K562 (cell line): ENCODE data around the gene MAST4. TPM values are rescaled to one million over a fixed set of nuclear protein-coding genes. Genes with fewer than 3 reads are reported as not detected.

Experiments
- ATAC-seq: fragments of 200-7000 bp; cut with Tn5 transposase; 3 replicates; pipeline ENCODE4 v1.9.1; 2020; ENCODE audit warnings: moderate library complexity
- BruUV-seq: library from RNA; stranded (reverse); fragments of 400-500 nt; replicated peaks from 2 replicates; lab custom pipeline; 2021; lab: Mats Ljungman, UMichigan
- CTCF ChIA-PET: fragments of 300-600 bp; formaldehyde crosslinking; extraction: SDS; loops from one replicate; lab custom pipeline; 2021; ENCODE audit warnings: low intra/inter-chr PET ratio; lab: Yijun Ruan, JAX
- POLR2A ChIA-PET: fragments of 300-600, 350-650 bp; sonication (Branson Sonifier 250); formaldehyde crosslinking; extraction: SDS; loops from one replicate; lab custom pipeline; 2021; ENCODE audit warnings: antibody characterized with exemption, inconsistent platforms; lab: Yijun Ruan, JAX
- DNase-seq, 4 experiments: peaks; one replicate each; pipeline versions ENCODE4 v3.0.0 to v3.0.0-alpha.2; 2011 to 2018; ENCODE audit warnings: low spot score in 3 of 4, mixed read lengths in 3 of 4; ENCODE audit errors: extremely low read depth in 1 of 4
- FAIRE-seq: peaks from 2 replicates; lab custom pipeline; 2011; peaks lifted over from hg19 to GRCh38; lab: Jason Lieb, UNC
- H2AFZ ChIP-seq: 2 replicates; pipeline ENCODE4 v1.6.0; 2011; ENCODE audit warnings: low read depth, low read length, control low read depth, inconsistent platforms
- H3K27ac ChIP-seq: fragments of 200-600 bp; 3 replicates; pipeline ENCODE4 v1.8.0; 2011; ENCODE audit warnings: low read depth, mild to moderate bottlenecking, control low read depth, inconsistent platforms, low read length, moderate library complexity, mixed read lengths; ENCODE audit errors: extremely low read depth
- H3K27me3 ChIP-seq, 2 experiments: fragments of 300-600 bp in 1 of 2; 2 replicates in 1 of 2; 3 replicates in 1 of 2; pipeline versions ENCODE4 v1.6.0 to v1.8.0; 2011; ENCODE audit warnings: inconsistent platforms in 2 of 2, low read length in 2 of 2, mild to moderate bottlenecking in 1 of 2, mixed read lengths in 1 of 2, moderate library complexity in 1 of 2; ENCODE audit not compliant: control insufficient read depth in 2 of 2, insufficient read depth in 2 of 2
- H3K36me3 ChIP-seq: fragments of 300-600 bp; 3 replicates; pipeline ENCODE4 v1.8.0; 2011; ENCODE audit warnings: mild to moderate bottlenecking, low read length, inconsistent platforms; ENCODE audit not compliant: control insufficient read depth, insufficient read depth
- H3K4me1 ChIP-seq, 2 experiments: fragments of 200-600 bp in 1 of 2; replicated peaks in 1 of 2; 2 replicates in 1 of 2; 3 replicates in 1 of 2; pipeline versions ENCODE4 v1.5.1 to v1.8.0; 2011; ENCODE audit warnings: inconsistent platforms in 2 of 2, low read length in 2 of 2, mild to moderate bottlenecking in 1 of 2, mixed read lengths in 1 of 2, moderate library complexity in 1 of 2; ENCODE audit not compliant: control insufficient read depth in 2 of 2, insufficient read depth in 2 of 2
- H3K4me2 ChIP-seq: 2 replicates; pipeline ENCODE4 v1.6.1; 2011; ENCODE audit warnings: low read length, control low read depth, inconsistent platforms, mixed read lengths; ENCODE audit not compliant: insufficient read depth
- H3K4me3 ChIP-seq: fragments of 200-600 bp; sonication (generic), shearing (Covaris generic); 2 replicates; pipeline ENCODE4 v1.5.1; 2016; ENCODE audit warnings: control low read depth, inconsistent platforms
- H3K79me2 ChIP-seq: fragments of 200-600 bp; 3 replicates; pipeline ENCODE4 v1.8.0; 2011; ENCODE audit warnings: low read length, inconsistent platforms; ENCODE audit not compliant: control insufficient read depth, insufficient read depth
- H3K9ac ChIP-seq, 2 experiments: 2 replicates each; pipeline versions ENCODE4 v1.6.0 to v1.6.1; 2011; ENCODE audit warnings: low read depth in 2 of 2, low read length in 2 of 2, control low read depth in 1 of 2, inconsistent platforms in 1 of 2, mild to moderate bottlenecking in 1 of 2, mixed read lengths in 1 of 2; ENCODE audit not compliant: insufficient read depth in 1 of 2
- H3K9me1 ChIP-seq: one replicate; pipeline ENCODE4 v1.6.0; 2011; ENCODE audit warnings: inconsistent platforms, mild to moderate bottlenecking, low read length, moderate library complexity; ENCODE audit not compliant: control insufficient read depth, insufficient read depth
- H3K9me3 ChIP-seq: replicated peaks from 2 replicates; pipeline ENCODE4 v1.5.1; 2011; ENCODE audit warnings: low read depth, low read length, inconsistent platforms; ENCODE audit not compliant: control insufficient read depth, insufficient read depth
- H4K20me1 ChIP-seq: replicated peaks from 2 replicates; pipeline ENCODE4 v1.6.1; 2011; ENCODE audit warnings: low read length, inconsistent platforms, mixed read lengths; ENCODE audit not compliant: control insufficient read depth, insufficient read depth
- MNT ChIP-seq, 2 experiments: fragments of 450-650 bp; conservative IDR thresholded peaks; 2 replicates each; pipeline ENCODE4 v1.6.1; 2017; ENCODE audit warnings: mild to moderate bottlenecking in 2 of 2, moderate library complexity in 2 of 2
- RBM22 ChIP-seq: fragments of 200-400 bp; formaldehyde crosslinking; IDR thresholded peaks from 2 replicates; pipeline ENCODE4 v1.6.1; 2018; ENCODE audit warnings: low read length, low read depth; ENCODE audit not compliant: poor library complexity, severe bottlenecking
- SP2 ChIP-seq: IDR thresholded peaks from 2 replicates; pipeline ENCODE4 v1.6.1; 2011; ENCODE audit warnings: mild to moderate bottlenecking, low read depth, low read length, moderate library complexity; ENCODE audit not compliant: poor library complexity, severe bottlenecking; ENCODE audit errors: extremely low read depth
- TBP ChIP-seq: optimal IDR thresholded peaks from 2 replicates; pipeline ENCODE3; 2011; ENCODE audit warnings: low read depth, low read length, improper control_type of control experiment
- XRCC5 ChIP-seq: fragments of 200-400 bp; formaldehyde crosslinking; IDR thresholded peaks from 2 replicates; pipeline ENCODE4 v1.6.1; 2017; ENCODE audit warnings: low read depth, mild to moderate bottlenecking, low read length
- WGBS: fragments of 100-300 bp; shearing (Covaris generic); methylation state at CpG from one replicate; pipeline ENCODE4 v1.1.6; 2016; ENCODE audit warnings: low coverage, mixed read lengths; ENCODE audit not compliant: insufficient coverage; ENCODE audit errors: missing lambda C conversion rate; 5-methylcytosine and 5-hydroxymethylcytosine counted together
- in situ Hi-C: fragments of 300-500 bp; cut with MboI; formaldehyde crosslinking; loops from 4 replicates; pipeline ENCODE4 v1.15.0; 2018; ENCODE audit warnings: inconsistent platforms, mixed read lengths
- intact Hi-C: fragments of 100-400 bp; cut with micrococcal nuclease; formaldehyde crosslinking; loops from 2 replicates; pipeline ENCODE4 v1.14.2; 2022
- polyA plus RNA-seq, 8 experiments: library from polyadenylated mRNA; depleted of rRNA in 4 of 8; stranded (reverse) in 5 of 8; unstranded in 3 of 8; fragments of >200 nt; fragmentation: Nextera tagmentation in 2 of 8; fragmentation: Illumina TruSeq in 1 of 8; extraction: Ambion mirVana in 2 of 8; extraction: Trizol in 1 of 8; gene quantifications; 2 replicates each; pipeline versions ENCODE4 v1.2.1 to v1.2.3, GENCODE V29; 2011 to 2014; ENCODE audit warnings: inconsistent platforms in 1 of 8, missing spikeins in 1 of 8
- total RNA-seq, 7 experiments: library from RNA; depleted of rRNA in 6 of 7; stranded (reverse); fragments of >200 nt in 6 of 7; fragmentation: Illumina TruSeq in 2 of 7; extraction: Trizol in 2 of 7; gene quantifications; 2 replicates each; pipeline versions ENCODE4 v1.2.1 to v1.2.3, GENCODE V29; 2011 to 2021; ENCODE audit warnings: low replicate concordance in 1 of 7

Gene MAST4
- total and polyA plus RNA-seq, 9 of the 15 experiments (the other 6 are each of a cell fraction or from before 2014, with no cell fraction given): 0.88 to 10.1 (median 5.2) TPM

- intact Hi-C loops: no loop called here
- no peaks in the 10 kb centered on the region for H3K9me3 ChIP-seq
- no peak overlapping the region for H3K9ac ChIP-seq
- ATAC-seq (no peak), FAIRE-seq (no peak), DNase-seq (no peak)
- ChIA-PET CTCF (no interaction called here), POLR2A (interaction anchor here (0.5 kb wide), 1 partner anchor 70 kb away, joined by 3 read pairs; no protein-coding TSS in a partner anchor)
- H3K27me3 ChIP-seq: no peaks in the 10 kb centered on the region; a peak in 1 of 5 replicates
- no peak overlapping the region for H3K4me3 ChIP-seq
- H3K4me2 ChIP-seq: no peak overlapping the region
- 0% methylated on average over 2 of the region's 2 CpGs for WGBS
- H2AFZ ChIP-seq: no peak overlapping the region
- no peak overlapping the region for H3K27ac ChIP-seq
- no peaks in the 10 kb centered on the region for H3K79me2 ChIP-seq
- H3K36me3 ChIP-seq: no peaks in the 10 kb centered on the region
- in situ Hi-C loops: no loop called here
- no peaks in the 10 kb centered on the region for H3K9me1 ChIP-seq
- no peaks in the 10 kb centered on the region for H3K4me1 ChIP-seq
- TF ChIP-seq SP2: no peak
- TF ChIP-seq XRCC5: no peak
- TF ChIP-seq TBP: no peak
- no peak for TF ChIP-seq RBM22
- TF ChIP-seq MNT (conservative IDR thresholded peaks at IDR 0.05): no peak
- no peaks in the 10 kb centered on the region; the same call in 1 of the 2 replicates for H4K20me1 ChIP-seq
- BruUV-seq: no TSS peak
Observed at GRCh38 chr5:66675406-66675805, 79.2 kb downstream of the MAST4 start.
